Adrenal gland (tissue), 12 donors: ENCODE results near the gene COL23A1. TPM values are rescaled to one million over a fixed set of nuclear protein-coding genes. Genes with fewer than 3 reads are reported as not detected.
A peak's percentile ranks its signal among the peaks of the same experiment; 100 is the strongest.

Experiments used
- DNase-seq, 7 donors: peaks; one replicate each; pipeline ENCODE4 v3.0.0-alpha.2; 2019 to 2020
- H3K27ac ChIP-seq, 5 donors: fragments of 200-600 bp; sonication (generic) in 4 of 5; 1 replicate in 3 of 5; 2 replicates in 2 of 5; pipeline versions ENCODE4 v1.5.1 to v1.8.0; 2016 to 2020; ENCODE audit warnings: mild to moderate bottlenecking in 1 of 5
- H3K27me3 ChIP-seq: fragments of 200-600 bp; 2 replicates; pipeline ENCODE4 v1.8.0; 2021
- H3K36me3 ChIP-seq, 2 donors: fragments of 200-600 bp; replicated peaks in 1 of 2; 1 replicate in 1 of 2; 2 replicates in 1 of 2; pipeline versions ENCODE4 v1.5.1 to v1.8.0; 2018 to 2022
- H3K4me1 ChIP-seq, 2 donors: fragments of 200-600 bp; replicated peaks in 1 of 2; 1 replicate in 1 of 2; 2 replicates in 1 of 2; pipeline versions ENCODE4 v1.5.1 to v1.8.0; 2018 to 2021
- H3K4me3 ChIP-seq, 4 donors: fragments of 200-600 bp; sonication (generic) in 3 of 4; one replicate each; pipeline ENCODE4 v1.5.1; 2016 to 2018
- H3K9me3 ChIP-seq, 3 donors: fragments of 200-600 bp; sonication (generic) in 1 of 3; replicated peaks in 1 of 3; 1 replicate in 2 of 3; 2 replicates in 1 of 3; pipeline versions ENCODE4 v1.5.1 to v1.8.0; 2016 to 2021
- CTCF ChIP-seq, 6 experiments: fragments of 450-650 bp in 4 of 6; fragments of 200-600 bp in 2 of 6; sonication (generic) in 1 of 6; IDR thresholded peaks; 1 replicate in 5 of 6; 2 replicates in 1 of 6; pipeline versions ENCODE4 v1.5.1 to v1.8.0; 2016 to 2021; ENCODE audit warnings: antibody characterized with exemption in 6 of 6, mild to moderate bottlenecking in 2 of 6, moderate library complexity in 1 of 6
- POLR2A ChIP-seq, 2 donors: fragments of 450-650 bp; IDR thresholded peaks; one replicate each; pipeline ENCODE4 v1.6.1; 2017; ENCODE audit warnings: antibody characterized with exemption in 2 of 2, mild to moderate bottlenecking in 2 of 2, moderate library complexity in 1 of 2
- WGBS, 4 donors: extraction: QIAGEN DNeasy Blood & Tissue Kit in 2 of 4; methylation state at CpG; one replicate each; pipeline versions ENCODE4 v1.1.5 to v1.1.7; 2013 to 2017; 5-methylcytosine and 5-hydroxymethylcytosine counted together
- intact Hi-C, 2 donors: fragments of 100-400 bp; cut with DNase I; formaldehyde crosslinking; loops; one replicate each; pipeline versions ENCODE4 v1.14.1 to v1.15.0; 2022 to 2023
- polyA plus RNA-seq, 3 donors: library from polyadenylated mRNA; stranded (reverse); fragments of 200-250 nt in 2 of 3; fragments of 350-450 nt in 1 of 3; fragmentation: Illumina TruSeq in 1 of 3; extraction: RNeasy Lipid Tissue Mini Kit (QIAGEN cat#74804) in 1 of 3; gene quantifications; one replicate each; pipeline ENCODE4 v1.2.3, GENCODE V29; 2013 to 2014
- total RNA-seq, 9 donors: library from RNA; depleted of rRNA in 4 of 9; stranded (reverse); fragments of >200 nt in 4 of 9; fragments of 120-200 nt in 1 of 9; fragmentation: NEBNext Ultra II Directional in 1 of 9; extraction: Animal tissue kit (Norgen Biotek cat#: 25700) in 1 of 9; gene quantifications; one replicate each; pipeline versions ENCODE4 v1.1.0 to v1.2.4, GENCODE V29; 2013 to 2023
- donor health status: healthy with polysubstance abuse.
- donor health status: Bipolar disorder and iron deficiency.
- donor health status: DM: yes; HTN: yes; CAD: no.
- donor health status: DM: no; HTN: no; CAD: no.
- donor health status: DM: no; HTN: no; CAD: no.
- donor health status: DM: yes; HTN: yes; CAD: no.

Gene COL23A1
- total and polyA plus RNA-seq, 12 donors: 0.09 to 4.4 (median 0.88) TPM

GRCh38 chr5:178595150-178595549 lies 5.0 kb upstream of the COL23A1 start:
- Histone ChIP-seq H3K27ac (no peak overlapping the region), H3K36me3 (peaks cover 0 to 3% of the 10 kb centered on the region in 2 donors), H3K9me3 (peaks cover 0 to 14% (median 10%) of the 10 kb centered on the region in 3 donors), H3K27me3 (no peaks in the 10 kb centered on the region), H3K4me3 (no peak overlapping the region), H3K4me1 (peaks cover 0 to 5% of the 10 kb centered on the region in 2 donors)
- intact Hi-C loops: no loop called here
- no peak for TF ChIP-seq POLR2A (IDR thresholded peaks at IDR 0.05)
- no peak for DNase-seq

GRCh38 chr5:178590924-178591423 lies 781 bp upstream of the COL23A1 start:
- no peak overlapping the region for H3K27ac ChIP-seq
- intact Hi-C loops: no loop called here
- no peak overlapping the region for H3K4me3 ChIP-seq

GRCh38 chr5:178589180-178590140 lies 733 bp downstream of the COL23A1 start:
- H3K27ac ChIP-seq: no peak overlapping the region
- WGBS, 4 donors: 9 to 52% (median 22%) methylated on average over 3 to 91 of the region's 91 CpGs
- peak in 2 of 7 donors; percentile 17 to 21 for DNase-seq
- H3K4me3 ChIP-seq: peak overlapping the region in 1 of 4 donors; percentile 62
- TF ChIP-seq CTCF (IDR thresholded peaks at IDR 0.05) (peak in 1 of 6 experiments; percentile 7), POLR2A (IDR thresholded peaks at IDR 0.05) (no peak)
- no peaks in the 10 kb centered on the region for H3K36me3 ChIP-seq
- H3K27me3 ChIP-seq: peaks cover 7% of the 10 kb centered on the region
- H3K9me3 ChIP-seq: peaks cover 0 to 1% (median 0%) of the 10 kb centered on the region in 3 donors
- intact Hi-C loops: no loop called here
- H3K4me1 ChIP-seq: peaks cover 0 to 12% of the 10 kb centered on the region in 2 donors

More at GRCh38 chr5:178590924-178591423, 781 bp upstream of the COL23A1 start:
- no peak for DNase-seq
- 38 to 42% (median 41%) methylated on average over 9 of the region's 9 CpGs for WGBS, 4 donors
- Histone ChIP-seq H3K36me3 (no peaks in the 10 kb centered on the region), H3K9me3 (peaks cover 0 to 11% (median 10%) of the 10 kb centered on the region in 3 donors), H3K4me1 (peaks cover 0 to 12% of the 10 kb centered on the region in 2 donors), H3K27me3 (peaks cover 7% of the 10 kb centered on the region)
- TF ChIP-seq CTCF (IDR thresholded peaks at IDR 0.05) (peak in 1 of 6 experiments; percentile 1), POLR2A (IDR thresholded peaks at IDR 0.05) (no peak)

GRCh38 chr5:178588769-178589168 lies 1.4 kb downstream of the COL23A1 start:
- peaks cover 0 to 12% of the 10 kb centered on the region in 2 donors for H3K4me1 ChIP-seq
- intact Hi-C loops: no loop called here
- no peaks in the 10 kb centered on the region for H3K36me3 ChIP-seq
- no peak overlapping the region for H3K27ac ChIP-seq
- WGBS, 4 donors: 65 to 77% (median 68%) methylated on average over 5 to 8 of the region's 8 CpGs
- peaks cover 7% of the 10 kb centered on the region for H3K27me3 ChIP-seq
- no peak overlapping the region for H3K4me3 ChIP-seq
- TF ChIP-seq POLR2A (IDR thresholded peaks at IDR 0.05) (no peak), CTCF (IDR thresholded peaks at IDR 0.05) (no peak)
- H3K9me3 ChIP-seq: no peaks in the 10 kb centered on the region
- DNase-seq: no peak
